Esophagus squamous epithelium (tissue), 5 donors: ENCODE data around the gene TTC24. TPM values are rescaled to one million over a fixed set of nuclear protein-coding genes. Genes with fewer than 3 reads are reported as not detected.

Source experiments
- DNase-seq: peaks from one replicate; lab custom pipeline; 2025; lab: John Stamatoyannopoulos, UW
- H3K27ac ChIP-seq, 4 donors: fragments of 200-600 bp; sonication (generic); one replicate each; pipeline ENCODE4 v1.5.1; 2016 to 2019; ENCODE audit warnings: mild to moderate bottlenecking in 1 of 4
- H3K27me3 ChIP-seq, 4 donors: fragments of 200-600 bp; sonication (generic); 1 replicate in 3 of 4; 2 replicates in 1 of 4; pipeline versions ENCODE4 v1.5.1 to v1.6.0; 2017 to 2021; ENCODE audit warnings: antibody characterized with exemption in 1 of 4
- H3K36me3 ChIP-seq, 3 donors: fragments of 200-600 bp; sonication (generic); one replicate each; pipeline ENCODE4 v1.5.1; 2016 to 2019
- H3K4me1 ChIP-seq, 3 donors: fragments of 200-600 bp; sonication (generic); one replicate each; pipeline ENCODE4 v1.5.1; 2017 to 2019
- H3K4me3 ChIP-seq, 4 donors: fragments of 200-600 bp; sonication (generic); 1 replicate in 3 of 4; 2 replicates in 1 of 4; pipeline ENCODE4 v1.5.1; 2016 to 2019; ENCODE audit warnings: mild to moderate bottlenecking in 2 of 4, moderate library complexity in 1 of 4
- H3K9me3 ChIP-seq, 3 donors: fragments of 200-600 bp; sonication (generic); one replicate each; pipeline ENCODE4 v1.5.1; 2016 to 2019
- POLR2A ChIP-seq, 4 donors: fragments of 450-650 bp; IDR thresholded peaks; one replicate each; pipeline ENCODE4 v1.6.1; 2017; ENCODE audit warnings: antibody characterized with exemption in 4 of 4, mild to moderate bottlenecking in 4 of 4, moderate library complexity in 3 of 4
- whole genome bisulfite sequencing, 2 donors: methylation state at CpG; one replicate each; pipeline ENCODE4 v1.1.5; 2018; 5-methylcytosine and 5-hydroxymethylcytosine counted together
- intact Hi-C: fragments of 100-400 bp; cut with DNase I; formaldehyde crosslinking; loops from one replicate; pipeline ENCODE4 v1.15.0; 2022
- total RNA-seq, 4 donors: library from RNA; depleted of rRNA; stranded (reverse); fragments of >200 nt; gene quantifications; one replicate each; pipeline ENCODE4 v1.1.0, GENCODE V29; 2016
- TF ChIP-seq, protein P1 (sequence below), 6 experiments: fragments of 450-650 bp in 4 of 6; fragments of 200-600 bp in 2 of 6; sonication (generic) in 2 of 6; IDR thresholded peaks; one replicate each; pipeline ENCODE4 v1.5.1; 2016 to 2019; ENCODE audit warnings: antibody characterized with exemption in 6 of 6, mild to moderate bottlenecking in 4 of 6, moderate library complexity in 4 of 6
- donor health status: DM: yes; HTN: yes; CAD: no.

Gene TTC24
- total RNA-seq, 4 donors from 2014 or later, result not detected

DNA sequence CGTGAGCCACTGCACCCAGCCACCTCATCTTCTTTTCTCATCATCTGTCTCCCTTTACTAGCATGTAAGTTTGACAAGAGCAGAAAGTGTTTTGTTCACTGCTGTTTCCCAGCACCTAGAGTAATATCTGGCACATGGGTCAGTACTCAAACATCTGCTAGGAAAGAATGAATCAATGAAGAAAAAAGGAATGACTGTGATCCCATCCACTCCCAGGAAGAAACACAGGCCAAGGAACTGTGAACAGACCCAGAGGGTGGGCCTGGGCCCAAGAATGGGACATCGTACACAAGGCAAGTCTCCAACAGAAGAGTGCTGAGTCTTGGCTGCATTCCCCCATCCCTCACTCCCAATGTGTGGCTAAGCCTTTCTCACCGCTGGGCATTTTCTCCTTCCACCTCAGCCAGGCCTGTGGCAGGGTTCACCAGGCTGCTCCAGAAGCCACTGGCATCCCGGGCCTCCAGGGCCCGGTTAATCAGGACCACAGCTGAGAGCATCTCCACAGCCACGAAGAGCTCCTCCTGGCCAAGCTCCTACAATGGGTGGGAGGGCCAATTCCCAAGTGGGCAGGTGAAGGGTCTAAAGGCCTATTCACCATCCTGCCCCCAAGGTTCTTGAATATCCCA is 25.6 kb upstream of the TTC24 start:
- DNase-seq, result no peak

DNA sequence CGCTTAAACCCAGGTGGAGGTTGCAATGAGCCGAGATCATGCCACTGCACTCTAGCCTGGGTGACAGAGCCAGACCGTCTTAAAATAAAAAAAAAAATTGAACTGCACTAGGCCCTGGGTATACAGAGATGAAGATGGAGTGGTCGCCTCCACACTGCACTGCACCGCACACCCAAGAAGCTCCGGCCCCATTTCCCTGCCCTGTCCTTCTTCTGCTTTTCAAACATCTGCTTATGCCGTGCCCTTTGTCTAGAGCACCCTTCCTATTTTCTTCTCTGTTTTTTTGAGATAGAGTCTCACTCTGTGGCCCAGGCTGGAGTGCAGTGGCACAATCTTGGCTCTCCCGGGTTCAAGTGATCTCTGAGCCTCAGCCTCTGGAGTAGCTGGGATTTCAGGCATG is 24.6 kb upstream of the TTC24 start:
- no peaks in the 10 kb centered on the region for H3K9me3 ChIP-seq
- intact Hi-C loops, result no loop called here
- no peak overlapping the region for H3K27ac ChIP-seq
- whole genome bisulfite sequencing, 2 donors, result 82 to 83% methylated on average over 8 of the region's 8 CpGs
- no peak for TF ChIP-seq POLR2A (IDR thresholded peaks at IDR 0.05)
- TF ChIP-seq, protein P1, sequence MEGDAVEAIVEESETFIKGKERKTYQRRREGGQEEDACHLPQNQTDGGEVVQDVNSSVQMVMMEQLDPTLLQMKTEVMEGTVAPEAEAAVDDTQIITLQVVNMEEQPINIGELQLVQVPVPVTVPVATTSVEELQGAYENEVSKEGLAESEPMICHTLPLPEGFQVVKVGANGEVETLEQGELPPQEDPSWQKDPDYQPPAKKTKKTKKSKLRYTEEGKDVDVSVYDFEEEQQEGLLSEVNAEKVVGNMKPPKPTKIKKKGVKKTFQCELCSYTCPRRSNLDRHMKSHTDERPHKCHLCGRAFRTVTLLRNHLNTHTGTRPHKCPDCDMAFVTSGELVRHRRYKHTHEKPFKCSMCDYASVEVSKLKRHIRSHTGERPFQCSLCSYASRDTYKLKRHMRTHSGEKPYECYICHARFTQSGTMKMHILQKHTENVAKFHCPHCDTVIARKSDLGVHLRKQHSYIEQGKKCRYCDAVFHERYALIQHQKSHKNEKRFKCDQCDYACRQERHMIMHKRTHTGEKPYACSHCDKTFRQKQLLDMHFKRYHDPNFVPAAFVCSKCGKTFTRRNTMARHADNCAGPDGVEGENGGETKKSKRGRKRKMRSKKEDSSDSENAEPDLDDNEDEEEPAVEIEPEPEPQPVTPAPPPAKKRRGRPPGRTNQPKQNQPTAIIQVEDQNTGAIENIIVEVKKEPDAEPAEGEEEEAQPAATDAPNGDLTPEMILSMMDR (IDR thresholded peaks at IDR 0.05), result no peak
- no peaks in the 10 kb centered on the region for H3K27me3 ChIP-seq
- no peaks in the 10 kb centered on the region for H3K4me1 ChIP-seq
- H3K36me3 ChIP-seq, result no peaks in the 10 kb centered on the region
- no peak overlapping the region for H3K4me3 ChIP-seq
- DNase-seq, result no peak

More for the DNA sequence above, 25.6 kb upstream of the TTC24 start:
- Histone ChIP-seq H3K27me3 (no peaks in the 10 kb centered on the region), H3K9me3 (no peaks in the 10 kb centered on the region), H3K27ac (no peak overlapping the region), H3K4me1 (no peaks in the 10 kb centered on the region), H3K4me3 (no peak overlapping the region), H3K36me3 (no peaks in the 10 kb centered on the region)
- WGBS, 2 donors, result 73 to 88% methylated on average over 3 to 4 of the region's 6 CpGs
- no peak for TF ChIP-seq POLR2A (IDR thresholded peaks at IDR 0.05)
- TF ChIP-seq, protein P1 (IDR thresholded peaks at IDR 0.05), result no peak
- intact Hi-C loops, result no loop called here

DNA sequence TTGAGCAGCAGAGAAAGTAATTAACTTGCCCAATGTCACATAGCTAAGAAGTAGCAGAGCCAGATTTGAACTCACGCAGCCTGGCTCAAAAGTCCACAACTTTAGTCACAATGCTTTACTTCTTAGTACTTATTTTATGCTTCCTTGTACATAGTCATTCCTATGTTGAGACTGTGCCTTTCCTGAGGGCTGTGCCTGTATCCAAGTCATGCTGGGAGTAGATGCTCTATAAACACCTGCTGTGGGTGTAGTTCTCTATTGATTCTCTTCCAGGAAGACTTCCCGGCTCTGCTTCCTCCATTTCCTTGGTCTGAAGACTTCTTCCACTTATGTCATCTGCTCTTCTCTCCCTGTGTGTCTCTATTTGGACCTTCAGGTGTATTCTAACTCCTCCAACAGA is 23.8 kb upstream of the TTC24 start:
- 33 to 44% methylated on average over 1 to 2 of the region's 2 CpGs for WGBS, 2 donors
- Histone ChIP-seq H3K27me3 (no peaks in the 10 kb centered on the region), H3K4me3 (no peak overlapping the region), H3K4me1 (peaks cover 0 to 7% (median 0%) of the 10 kb centered on the region in 3 donors), H3K27ac (no peak overlapping the region), H3K9me3 (no peaks in the 10 kb centered on the region), H3K36me3 (no peaks in the 10 kb centered on the region)
- TF ChIP-seq, protein P1 (IDR thresholded peaks at IDR 0.05), result no peak
- TF ChIP-seq POLR2A (IDR thresholded peaks at IDR 0.05), result no peak
- no peak for DNase-seq
- intact Hi-C loops, result no loop called here

DNA sequence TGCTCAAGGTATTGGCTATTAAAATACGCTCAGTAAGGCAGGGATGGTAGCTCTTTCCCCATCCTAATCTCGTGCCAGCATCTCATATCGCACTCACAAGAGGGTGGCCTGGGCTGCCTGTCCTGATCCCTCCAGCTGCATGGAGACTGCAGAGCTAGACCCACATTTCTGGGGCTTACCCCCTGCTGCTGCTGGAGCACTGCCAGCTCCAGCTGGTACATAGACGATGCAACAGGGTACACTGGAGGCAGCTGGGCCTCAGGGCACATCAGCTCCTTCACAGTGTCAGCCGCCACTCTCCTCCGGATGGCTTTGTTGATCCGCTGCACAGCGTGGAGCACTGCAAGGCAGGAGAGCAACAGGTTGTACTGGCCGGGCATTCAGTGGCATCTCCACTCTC is 23.2 kb upstream of the TTC24 start:
- Histone ChIP-seq H3K27me3 (no peaks in the 10 kb centered on the region), H3K4me3 (no peak overlapping the region), H3K36me3 (no peaks in the 10 kb centered on the region), H3K4me1 (peaks cover 0 to 8% (median 0%) of the 10 kb centered on the region in 3 donors), H3K27ac (no peak overlapping the region), H3K9me3 (no peaks in the 10 kb centered on the region)
- TF ChIP-seq POLR2A (IDR thresholded peaks at IDR 0.05), result no peak
- TF ChIP-seq, protein P1 (IDR thresholded peaks at IDR 0.05), result no peak
- intact Hi-C loops, result no loop called here
- DNase-seq, result no peak
- WGBS, 2 donors, result 67 to 81% methylated on average over 6 of the region's 9 CpGs

DNA sequence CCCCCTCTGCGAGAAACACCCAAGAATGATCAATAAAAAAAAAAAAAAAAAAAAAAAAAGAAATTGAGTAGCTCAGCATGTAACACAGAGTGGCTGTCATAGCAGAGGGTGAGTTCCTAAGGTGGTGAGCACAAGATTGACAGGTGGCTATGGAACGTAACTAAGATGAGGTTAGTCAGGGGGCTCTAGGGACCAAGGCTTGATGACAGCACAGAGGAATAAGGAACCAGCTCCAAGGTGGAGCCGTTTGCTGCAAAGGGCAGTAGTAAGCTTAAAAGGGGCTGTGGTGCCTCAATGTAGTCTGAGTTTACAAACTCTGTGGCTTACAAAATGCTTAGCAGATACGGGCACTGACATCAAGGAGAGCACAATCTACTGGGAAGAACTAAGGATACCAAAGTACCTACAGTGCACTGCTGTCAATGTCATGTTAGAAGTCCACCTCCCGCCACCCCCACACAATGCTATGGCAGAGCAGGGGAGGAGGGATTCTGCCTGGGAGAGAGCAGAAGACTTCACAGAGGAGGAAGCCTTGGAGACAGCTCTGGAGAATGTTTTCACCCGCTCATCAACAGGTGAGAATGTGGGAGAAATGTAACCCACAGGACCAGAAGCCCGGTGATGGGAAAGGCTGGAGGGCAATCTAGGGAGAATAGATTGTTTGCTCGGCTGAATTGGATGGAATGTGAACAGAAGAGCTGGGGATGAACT is 20.3 kb upstream of the TTC24 start:
- H3K27me3 ChIP-seq, result no peaks in the 10 kb centered on the region
- 66% methylated on average over 7 of the region's 8 CpGs for WGBS, 2 donors
- intact Hi-C loops, result no loop called here
- H3K4me3 ChIP-seq, result no peak overlapping the region
- H3K27ac ChIP-seq, result no peak overlapping the region
- no peak for DNase-seq
- H3K4me1 ChIP-seq, result peaks cover 0 to 8% (median 0%) of the 10 kb centered on the region in 3 donors
- no peaks in the 10 kb centered on the region for H3K9me3 ChIP-seq
- no peaks in the 10 kb centered on the region for H3K36me3 ChIP-seq
- TF ChIP-seq, protein P1 (IDR thresholded peaks at IDR 0.05), result no peak
- no peak for TF ChIP-seq POLR2A (IDR thresholded peaks at IDR 0.05)
